Thyroid gland (tissue), 4 donors: ENCODE data around the gene PIM2.

Source experiments
- POLR2A ChIP-seq, 2 donors: fragments of 450-650 bp; IDR thresholded peaks; one replicate each; pipeline ENCODE4 v1.6.1; 2017; ENCODE audit warnings: antibody characterized with exemption in 2 of 2, mild to moderate bottlenecking in 2 of 2, moderate library complexity in 1 of 2
- TF ChIP-seq, protein P1 (sequence below), 6 experiments: fragments of 200-600 bp in 3 of 6; fragments of 450-650 bp in 3 of 6; sonication (generic) in 3 of 6; IDR thresholded peaks; one replicate each; pipeline ENCODE4 v1.5.1; 2016 to 2019; ENCODE audit warnings: antibody characterized with exemption in 6 of 6, mild to moderate bottlenecking in 2 of 6, inconsistent platforms in 1 of 6, moderate library complexity in 1 of 6

DNA sequence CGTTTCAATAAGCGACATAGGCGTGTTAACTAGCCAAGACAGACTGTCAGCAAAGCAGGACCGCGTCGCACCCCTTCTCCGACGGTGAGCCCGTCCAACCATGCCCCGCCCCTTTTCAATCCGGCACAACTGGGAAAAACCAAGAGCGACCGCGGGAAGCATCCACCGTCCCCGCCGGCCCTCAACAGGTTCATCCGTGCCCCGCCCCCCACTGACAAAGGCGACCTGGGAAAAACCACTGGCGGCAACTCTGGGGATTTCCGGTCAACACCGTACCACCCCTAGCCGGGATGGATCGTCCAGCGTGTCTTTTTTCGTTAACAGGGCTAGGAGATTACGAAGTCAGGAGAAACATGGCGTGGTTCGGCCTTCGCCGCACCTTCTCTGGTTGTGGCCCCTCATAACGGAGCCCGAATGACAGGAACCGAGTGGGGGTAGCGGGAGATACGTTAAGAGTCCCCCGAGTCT is 21.6 kb downstream of the PIM2 start:
- TF ChIP-seq, protein P1, sequence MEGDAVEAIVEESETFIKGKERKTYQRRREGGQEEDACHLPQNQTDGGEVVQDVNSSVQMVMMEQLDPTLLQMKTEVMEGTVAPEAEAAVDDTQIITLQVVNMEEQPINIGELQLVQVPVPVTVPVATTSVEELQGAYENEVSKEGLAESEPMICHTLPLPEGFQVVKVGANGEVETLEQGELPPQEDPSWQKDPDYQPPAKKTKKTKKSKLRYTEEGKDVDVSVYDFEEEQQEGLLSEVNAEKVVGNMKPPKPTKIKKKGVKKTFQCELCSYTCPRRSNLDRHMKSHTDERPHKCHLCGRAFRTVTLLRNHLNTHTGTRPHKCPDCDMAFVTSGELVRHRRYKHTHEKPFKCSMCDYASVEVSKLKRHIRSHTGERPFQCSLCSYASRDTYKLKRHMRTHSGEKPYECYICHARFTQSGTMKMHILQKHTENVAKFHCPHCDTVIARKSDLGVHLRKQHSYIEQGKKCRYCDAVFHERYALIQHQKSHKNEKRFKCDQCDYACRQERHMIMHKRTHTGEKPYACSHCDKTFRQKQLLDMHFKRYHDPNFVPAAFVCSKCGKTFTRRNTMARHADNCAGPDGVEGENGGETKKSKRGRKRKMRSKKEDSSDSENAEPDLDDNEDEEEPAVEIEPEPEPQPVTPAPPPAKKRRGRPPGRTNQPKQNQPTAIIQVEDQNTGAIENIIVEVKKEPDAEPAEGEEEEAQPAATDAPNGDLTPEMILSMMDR (IDR thresholded peaks at IDR 0.05) = no peak
- no peak for TF ChIP-seq POLR2A (IDR thresholded peaks at IDR 0.05)
